Measurements from ENCODE around the gene MFNG.

MFNG gene

DNA sequence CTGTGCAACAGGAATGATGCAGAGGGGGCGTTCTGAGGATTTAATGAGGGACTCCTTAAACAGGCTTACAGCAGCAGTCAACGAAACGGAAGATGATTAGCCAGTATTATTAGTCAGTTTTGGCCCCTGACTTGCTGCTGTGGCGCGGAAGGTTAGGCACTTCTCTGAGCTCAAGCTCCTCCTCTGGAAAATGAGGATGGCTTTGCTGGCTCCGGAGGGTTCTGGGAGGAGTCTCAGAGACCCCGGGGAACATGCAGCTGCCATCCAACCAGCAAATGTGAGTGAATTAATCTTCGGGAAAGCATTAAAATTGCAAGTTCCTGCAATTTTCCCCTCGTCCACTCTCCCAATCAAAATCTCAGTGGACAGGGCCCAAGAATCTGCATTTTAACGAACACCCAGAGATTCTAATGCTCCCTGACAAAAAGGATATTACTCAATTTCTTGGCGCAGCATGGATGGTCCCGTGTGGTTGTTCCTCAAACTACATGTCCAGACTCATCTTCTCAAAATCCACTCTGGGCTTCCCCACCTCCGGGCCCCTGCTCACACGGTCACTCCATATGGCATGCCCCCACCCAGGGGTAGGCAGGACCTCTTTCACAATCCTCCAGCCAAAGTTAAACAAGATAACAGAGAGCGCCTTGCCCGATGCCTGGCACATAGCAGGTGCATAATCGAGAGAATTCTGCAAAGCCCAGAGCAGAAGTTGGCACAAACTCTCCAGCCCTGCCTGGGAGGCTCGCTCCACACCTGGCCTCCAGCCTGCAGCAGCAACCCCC, 65.3 kb downstream of the MFNG start:
- no peak for DNase-seq

DNA sequence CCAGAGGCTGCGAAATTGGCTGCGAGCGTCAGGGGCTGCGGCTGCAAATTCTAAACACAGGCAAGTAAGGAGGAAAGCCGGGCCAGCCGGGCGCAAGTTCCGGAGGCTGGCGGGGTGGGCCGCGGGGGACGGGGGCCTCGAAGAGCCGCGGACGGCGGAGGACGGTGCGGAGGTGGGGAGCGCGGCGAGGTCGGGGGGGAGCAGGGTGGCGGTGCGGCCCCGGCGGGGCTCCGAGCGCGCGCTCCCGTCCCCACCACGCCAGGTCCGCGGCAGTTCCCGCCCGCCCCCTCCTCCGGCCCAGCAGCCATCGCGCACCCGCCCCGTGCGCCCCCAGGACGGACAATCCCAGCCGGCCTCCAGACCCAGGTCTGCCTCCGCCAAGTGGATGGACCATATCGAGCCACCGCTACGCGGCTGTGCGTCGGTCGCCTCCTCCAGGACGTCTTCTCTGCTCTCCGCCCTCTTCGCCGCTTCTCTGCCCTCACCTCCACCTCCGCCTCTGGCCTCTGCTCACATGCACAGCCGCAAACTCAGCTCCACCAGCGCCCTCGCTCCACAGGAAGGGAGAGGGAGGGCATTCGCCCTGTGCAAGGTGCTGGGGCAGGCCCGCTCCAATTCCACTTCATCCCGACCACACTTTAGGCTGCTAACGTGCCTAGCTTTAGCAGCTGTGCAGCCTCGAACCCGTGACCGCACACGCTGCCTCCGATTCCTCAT, 66.1 kb downstream of the MFNG start:
- peak; percentile 24 for DNase-seq

DNA sequence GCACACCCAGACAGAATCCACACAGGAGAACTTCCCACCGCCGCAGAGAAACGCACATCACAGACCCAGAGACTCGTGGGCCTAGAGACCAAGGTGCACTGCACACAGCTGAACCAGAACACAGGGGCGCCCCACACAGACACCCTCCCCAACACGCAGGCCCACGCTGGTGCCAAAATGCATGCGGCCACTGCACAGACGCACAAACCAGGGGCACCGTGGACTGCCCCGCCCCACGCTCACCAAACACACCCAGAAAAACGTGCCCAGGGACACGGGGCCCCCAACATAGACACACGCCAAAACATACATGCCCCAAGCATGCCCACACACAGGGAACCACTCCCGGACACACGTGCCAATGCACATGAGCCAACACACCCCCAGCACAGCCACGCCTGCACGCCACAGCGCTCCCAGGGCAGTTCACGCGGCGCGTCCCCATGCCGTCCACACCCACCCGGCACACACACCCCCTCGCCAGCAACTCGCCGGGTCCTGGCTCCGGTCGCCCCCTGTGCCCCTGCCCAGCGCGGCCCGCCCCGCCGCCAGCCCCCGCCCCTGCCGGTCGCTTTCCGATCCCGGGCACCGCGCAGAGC, 66.7 kb downstream of the MFNG start:
- DNase-seq = no peak
